Caki2 (cell line): ENCODE data around the gene UGT1A3. TPM values are rescaled to one million over a fixed set of nuclear protein-coding genes. Genes with fewer than 3 reads are reported as not detected.
A peak's percentile ranks its signal among the peaks of the same experiment; 100 is the strongest.
"Not testable (repeated sequence)": the region's sequence is repeated elsewhere in the genome, so short reads cannot be mapped to it uniquely, and the experiment has no call there.

Source experiments
- DNase-seq: peaks from one replicate; pipeline ENCODE4 v3.0.0-alpha.2; 2015; ENCODE audit warnings: low read depth
- in situ Hi-C: cut with HindIII; loops from 2 replicates; pipeline ENCODE4 v1.10.0; 2016; ENCODE audit warnings: low sequenced_read_pairs, low pct_unique_long_range_greater_than_20kb, mixed read lengths
- total RNA-seq: library from RNA; depleted of rRNA; stranded (reverse); fragments of >200 nt; shearing (Covaris generic); gene quantifications from 2 replicates; pipeline ENCODE4 v1.2.3, GENCODE V29; 2014; ENCODE audit warnings: low replicate concordance

UGT1A3 gene
- total RNA-seq, 1 experiment from 2014 or later = 0.78 TPM

- DNase-seq = no peak
- in situ Hi-C loops = no loop called here
Observed at GRCh38 chr2:233705911-233706506, 22.8 kb upstream of the UGT1A3 start.

GRCh38 chr2:233706720-233707119 is 22.1 kb upstream of the UGT1A3 start:
- in situ Hi-C loops = no loop called here
- no peak for DNase-seq

- no peak for DNase-seq
- in situ Hi-C loops = no loop called here
Observed at GRCh38 chr2:233707940-233708644, 20.8 kb upstream of the UGT1A3 start.

GRCh38 chr2:233708942-233709341 is 19.9 kb upstream of the UGT1A3 start:
- DNase-seq = peak; percentile 72
- in situ Hi-C loops = no loop called here

GRCh38 chr2:233711312-233712008 is 17.4 kb upstream of the UGT1A3 start:
- in situ Hi-C loops = no loop called here
- DNase-seq = peak; percentile 48

GRCh38 chr2:233712611-233713261 is 16.1 kb upstream of the UGT1A3 start, which contains the start of gene UGT1A5:
Gene UGT1A5 (plus strand): TSS chr2:233712907. CDS start chr2:233712992, 85 bp downstream.
- DNase-seq = no peak
- in situ Hi-C loops = no loop called here

GRCh38 chr2:233713262-233713615 is 15.6 kb upstream of the UGT1A3 start:
- in situ Hi-C loops = no loop called here
- DNase-seq = no peak

- in situ Hi-C loops = no loop called here
- DNase-seq = no peak
Observed at GRCh38 chr2:233714121-233714520, 14.7 kb upstream of the UGT1A3 start.

GRCh38 chr2:233718552-233718951 is 10.3 kb upstream of the UGT1A3 start, which contains the start of gene UGT1A4:
Gene UGT1A4 (plus strand): TSS chr2:233718736. CDS start chr2:233718821, 85 bp downstream.
- in situ Hi-C loops = no loop called here

GRCh38 chr2:233736868-233737653 is 8.2 kb downstream of the UGT1A3 start:
- DNase-seq, in situ Hi-C loops: not testable (repeated sequence)

More at GRCh38 chr2:233718552-233718951, 10.3 kb upstream of the UGT1A3 start, which contains the start of gene UGT1A4:
- DNase-seq = no peak

GRCh38 chr2:233740870-233741269 is 12.0 kb downstream of the UGT1A3 start:
- DNase-seq = no peak
- in situ Hi-C loops = no loop called here

- in situ Hi-C loops = no loop called here
- DNase-seq = no peak
Observed at GRCh38 chr2:233743464-233744259, 14.8 kb downstream of the UGT1A3 start.

GRCh38 chr2:233745073-233745755 is 16.4 kb downstream of the UGT1A3 start:
- in situ Hi-C loops = no loop called here
- DNase-seq = no peak

GRCh38 chr2:233745838-233746237 is 17.0 kb downstream of the UGT1A3 start:
- DNase-seq, in situ Hi-C loops: not testable (repeated sequence)

- in situ Hi-C loops = no loop called here
- no peak for DNase-seq
Observed at GRCh38 chr2:233746475-233747282, 17.8 kb downstream of the UGT1A3 start.

GRCh38 chr2:233747283-233747544 is 18.4 kb downstream of the UGT1A3 start:
- in situ Hi-C loops = no loop called here
- DNase-seq = no peak
